Measurements from ENCODE around the gene WFDC1. TPM values are rescaled to one million over a fixed set of nuclear protein-coding genes. Genes with fewer than 3 reads are reported as not detected.

The WFDC1 gene
- total and polyA plus RNA-seq, 8 donors: 0.09 to 2.6 (median 0.39) TPM; not detected in 2

DNA sequence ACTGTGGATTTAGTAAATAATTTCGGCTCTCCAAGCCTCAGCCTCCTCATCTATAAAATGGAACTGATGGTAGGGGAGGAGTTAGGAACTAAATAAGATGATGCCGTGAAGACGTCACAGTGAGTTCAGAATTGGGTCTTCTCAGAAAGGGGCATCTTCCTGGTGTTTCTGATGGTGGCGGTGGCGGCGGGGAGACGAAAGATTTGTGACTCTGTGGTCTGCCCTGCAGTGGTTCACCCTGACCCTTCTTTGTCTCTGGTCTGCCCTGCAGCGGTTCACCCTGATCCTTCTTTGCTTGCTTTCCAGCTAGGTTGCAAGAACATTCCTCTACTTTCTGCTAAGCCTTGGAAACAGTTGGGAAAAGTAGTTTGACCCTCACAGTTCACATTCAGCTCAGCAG, 34.3 kb downstream of the WFDC1 start:
- no peak overlapping the region for H3K27ac ChIP-seq
- DNase-seq (no peak), FAIRE-seq (no peak), ATAC-seq (no peak)
- no peaks in the 10 kb centered on the region for H3K27me3 ChIP-seq
- no peaks in the 10 kb centered on the region for H3K4me1 ChIP-seq
- 75 to 80% methylated on average over 8 of the region's 8 CpGs for WGBS, 2 donors
- intact Hi-C loops (cut with DNase I): no loop called here
- H3K4me3 ChIP-seq: no peak overlapping the region
- H3K36me3 ChIP-seq: no peaks in the 10 kb centered on the region
- H3K9me3 ChIP-seq: no peaks in the 10 kb centered on the region
- TF ChIP-seq, protein P1, sequence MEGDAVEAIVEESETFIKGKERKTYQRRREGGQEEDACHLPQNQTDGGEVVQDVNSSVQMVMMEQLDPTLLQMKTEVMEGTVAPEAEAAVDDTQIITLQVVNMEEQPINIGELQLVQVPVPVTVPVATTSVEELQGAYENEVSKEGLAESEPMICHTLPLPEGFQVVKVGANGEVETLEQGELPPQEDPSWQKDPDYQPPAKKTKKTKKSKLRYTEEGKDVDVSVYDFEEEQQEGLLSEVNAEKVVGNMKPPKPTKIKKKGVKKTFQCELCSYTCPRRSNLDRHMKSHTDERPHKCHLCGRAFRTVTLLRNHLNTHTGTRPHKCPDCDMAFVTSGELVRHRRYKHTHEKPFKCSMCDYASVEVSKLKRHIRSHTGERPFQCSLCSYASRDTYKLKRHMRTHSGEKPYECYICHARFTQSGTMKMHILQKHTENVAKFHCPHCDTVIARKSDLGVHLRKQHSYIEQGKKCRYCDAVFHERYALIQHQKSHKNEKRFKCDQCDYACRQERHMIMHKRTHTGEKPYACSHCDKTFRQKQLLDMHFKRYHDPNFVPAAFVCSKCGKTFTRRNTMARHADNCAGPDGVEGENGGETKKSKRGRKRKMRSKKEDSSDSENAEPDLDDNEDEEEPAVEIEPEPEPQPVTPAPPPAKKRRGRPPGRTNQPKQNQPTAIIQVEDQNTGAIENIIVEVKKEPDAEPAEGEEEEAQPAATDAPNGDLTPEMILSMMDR (IDR thresholded peaks at IDR 0.05): no peak

DNA sequence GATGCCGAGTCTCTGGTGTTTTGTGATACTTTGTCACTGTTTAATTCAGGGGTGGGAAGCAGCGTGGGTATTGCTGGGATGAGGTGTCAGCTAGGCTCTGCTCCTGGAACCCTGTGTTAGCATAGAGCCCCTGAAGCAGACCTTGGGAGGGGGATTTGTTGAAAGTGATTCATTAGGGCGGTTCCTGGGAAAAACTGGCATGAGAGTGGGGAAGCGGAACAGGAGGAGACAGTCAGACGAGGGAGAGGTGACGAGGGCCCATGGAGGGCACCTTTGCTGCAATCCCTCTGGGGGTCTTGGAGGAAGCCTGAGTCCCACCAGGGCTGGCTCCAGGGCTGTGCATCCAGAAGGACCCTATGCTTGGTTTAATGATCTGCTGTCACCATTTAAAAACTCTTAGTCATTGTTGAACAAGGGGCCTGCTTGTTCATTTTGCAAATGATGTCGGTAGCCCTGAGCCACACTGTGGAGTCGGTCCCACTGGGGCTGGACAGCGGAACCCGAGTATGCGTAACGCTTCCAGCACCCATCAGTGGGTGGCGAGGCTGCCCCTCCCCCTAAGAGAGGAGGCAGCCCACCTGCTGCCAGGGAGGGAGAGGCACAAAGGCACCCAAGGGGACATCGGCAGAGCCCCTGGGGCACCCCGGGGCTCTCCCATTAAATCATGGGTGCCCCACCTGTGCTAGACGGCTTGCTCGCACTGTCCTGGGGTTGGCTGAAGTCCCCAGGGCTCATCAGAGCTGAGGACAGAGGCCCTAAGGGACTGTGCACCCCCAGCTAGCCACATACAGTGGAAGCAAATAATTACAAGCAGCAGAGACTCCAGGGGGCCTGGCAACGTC, 35.4 kb downstream of the WFDC1 start:
- no peaks in the 10 kb centered on the region for H3K27me3 ChIP-seq
- no peaks in the 10 kb centered on the region for H3K4me1 ChIP-seq
- ATAC-seq (no peak), DNase-seq (no peak), FAIRE-seq (no peak)
- intact Hi-C loops (cut with DNase I): no loop called here
- no peak overlapping the region for H3K4me3 ChIP-seq
- no peaks in the 10 kb centered on the region for H3K9me3 ChIP-seq
- no peak overlapping the region for H3K27ac ChIP-seq
- TF ChIP-seq, protein P1 (IDR thresholded peaks at IDR 0.05): no peak
- 40 to 41% methylated on average over 18 of the region's 18 CpGs for WGBS, 2 donors
- H3K36me3 ChIP-seq: no peaks in the 10 kb centered on the region

DNA sequence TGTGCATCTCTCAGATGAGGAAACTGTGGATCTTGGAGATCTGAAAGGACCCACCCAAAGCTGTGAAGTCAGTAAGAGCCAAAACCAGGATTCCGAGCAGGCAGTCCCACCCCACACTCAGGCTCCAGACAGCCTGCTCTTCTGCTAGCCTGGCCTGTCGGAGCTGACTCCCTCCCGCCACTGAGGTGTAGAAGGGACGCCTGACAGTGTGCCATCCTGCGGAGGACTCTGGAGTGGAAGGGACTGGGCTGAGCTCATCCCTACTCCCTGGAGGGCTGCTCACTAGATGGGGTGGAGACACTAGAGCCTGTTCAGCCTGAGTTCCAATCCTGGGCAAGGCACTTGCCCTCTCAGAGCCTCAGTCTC, 36.0 kb downstream of the WFDC1 start:
- DNase-seq: no peak
- H3K4me3 ChIP-seq: no peak overlapping the region
- ATAC-seq: no peak
- H3K9me3 ChIP-seq: no peaks in the 10 kb centered on the region
- no peak for FAIRE-seq
- H3K4me1 ChIP-seq: no peaks in the 10 kb centered on the region
- WGBS, 2 donors: 78 to 85% methylated on average over 5 of the region's 5 CpGs
- no peak overlapping the region for H3K27ac ChIP-seq
- no peaks in the 10 kb centered on the region for H3K36me3 ChIP-seq
- intact Hi-C loops (cut with DNase I): no loop called here
- no peaks in the 10 kb centered on the region for H3K27me3 ChIP-seq
- TF ChIP-seq, protein P1 (IDR thresholded peaks at IDR 0.05): no peak

DNA sequence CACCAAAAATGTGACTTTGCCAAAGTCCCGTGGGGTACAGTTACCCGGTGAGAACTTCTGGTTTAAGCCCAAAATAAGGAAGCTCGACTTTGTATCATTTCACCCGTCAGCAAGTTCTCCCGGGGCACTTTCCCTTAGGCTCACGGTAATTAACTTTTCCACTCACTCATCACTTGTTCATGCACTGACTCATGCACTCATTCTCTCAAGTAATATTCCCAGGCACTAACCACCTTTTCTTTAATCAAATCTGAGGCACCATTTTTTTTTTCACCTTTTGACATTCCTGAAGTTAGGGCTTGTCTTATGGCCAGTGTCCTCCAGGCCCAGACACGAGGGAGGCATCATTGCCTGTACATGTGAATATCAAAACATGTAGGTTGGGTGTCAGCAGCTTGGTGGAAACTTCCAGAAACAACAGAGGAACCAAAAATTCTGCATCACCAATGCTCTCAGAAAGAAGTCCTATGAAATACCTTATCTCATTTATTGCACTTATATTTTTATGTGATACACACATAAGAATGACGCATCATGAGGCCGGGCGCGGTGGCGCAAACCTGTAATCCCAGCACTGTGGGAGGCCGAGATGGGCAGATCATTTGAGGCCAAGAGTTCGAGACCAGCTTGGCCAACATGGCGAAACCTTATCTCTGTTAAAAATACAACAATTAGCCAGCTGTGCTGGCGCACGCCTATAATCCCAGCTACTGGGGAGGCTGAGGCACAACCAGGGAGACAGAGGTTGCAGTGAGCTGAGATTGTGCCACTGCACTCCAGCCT, 37.5 kb downstream of the WFDC1 start:
- H3K27ac ChIP-seq: no peak overlapping the region
- H3K27me3 ChIP-seq: no peaks in the 10 kb centered on the region
- H3K9me3 ChIP-seq: no peaks in the 10 kb centered on the region
- FAIRE-seq (no peak), DNase-seq (no peak), ATAC-seq (no peak)
- H3K4me3 ChIP-seq: no peak overlapping the region
- TF ChIP-seq, protein P1 (IDR thresholded peaks at IDR 0.05): no peak
- no peaks in the 10 kb centered on the region for H3K4me1 ChIP-seq
- intact Hi-C loops (cut with DNase I): no loop called here
- 79 to 87% methylated on average over 17 of the region's 17 CpGs for WGBS, 2 donors
- no peaks in the 10 kb centered on the region for H3K36me3 ChIP-seq
